HG02870 (cell line): ENCODE results near the gene PPP2R2C.

Experiments
- ATAC-seq: cut with Tn5 transposase; IDR thresholded peaks from one replicate; pipeline ENCODE4 v1.9.1; 2021; ENCODE audit warnings: mild to moderate bottlenecking, moderate library complexity; ENCODE audit not compliant: unreplicated experiment

The PPP2R2C gene

DNA sequence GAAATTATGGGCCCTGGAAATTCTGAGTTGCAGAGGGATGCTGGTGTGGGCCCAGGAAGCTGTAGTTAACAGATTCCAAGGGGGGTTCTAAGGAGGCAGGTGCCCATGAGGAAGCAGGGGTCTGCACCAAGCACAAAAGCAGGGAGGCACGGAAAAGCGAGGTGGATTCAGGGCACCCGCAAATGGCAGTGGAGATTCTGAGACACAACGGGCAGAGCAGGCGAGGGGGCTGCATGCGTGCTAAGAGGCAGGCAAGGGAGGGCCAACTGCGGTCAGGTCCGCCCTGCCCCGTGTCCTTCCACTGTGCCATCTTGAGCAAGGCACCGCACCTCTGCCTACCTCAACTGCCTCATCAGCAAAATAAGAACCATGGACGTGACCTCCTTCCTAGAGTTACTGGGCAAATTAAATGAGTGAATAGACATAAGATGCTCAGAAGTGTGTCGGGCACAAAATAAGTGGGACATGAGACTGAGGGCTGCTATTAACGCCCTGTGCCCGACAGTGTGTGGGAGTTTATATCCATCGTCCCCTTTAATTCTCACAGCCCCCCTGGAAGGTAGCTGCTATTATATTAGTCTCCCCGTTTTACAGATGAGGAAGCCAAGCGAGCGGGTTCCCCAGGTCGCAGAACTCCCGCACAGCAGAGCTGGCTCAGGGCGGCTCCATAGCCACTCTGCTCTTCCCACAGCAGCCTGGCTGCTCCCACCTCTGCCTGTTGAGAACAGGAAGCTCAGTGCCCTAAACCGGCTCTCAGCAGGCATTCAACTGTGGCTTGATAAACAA is 67.6 kb downstream of the PPP2R2C start:
- no peak for ATAC-seq

DNA sequence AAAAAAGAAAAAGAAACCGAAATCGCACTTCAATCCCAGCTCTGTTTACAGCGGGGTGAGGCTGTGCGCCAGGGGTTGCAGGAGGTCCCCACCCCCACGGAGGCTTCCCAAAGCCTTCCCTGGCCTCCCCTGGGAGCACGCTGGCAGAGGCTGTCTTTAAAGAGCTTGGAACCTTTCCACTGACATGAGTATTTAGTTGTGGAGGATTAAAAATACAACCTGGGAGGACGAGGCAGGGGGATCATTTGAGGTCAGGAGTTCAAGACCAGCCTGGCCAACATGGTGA is 69.1 kb downstream of the PPP2R2C start:
- ATAC-seq = no peak

- no peak for ATAC-seq
Measured at GRCh38 chr4:6402566-6403399, 69.6 kb downstream of the PPP2R2C start.

DNA sequence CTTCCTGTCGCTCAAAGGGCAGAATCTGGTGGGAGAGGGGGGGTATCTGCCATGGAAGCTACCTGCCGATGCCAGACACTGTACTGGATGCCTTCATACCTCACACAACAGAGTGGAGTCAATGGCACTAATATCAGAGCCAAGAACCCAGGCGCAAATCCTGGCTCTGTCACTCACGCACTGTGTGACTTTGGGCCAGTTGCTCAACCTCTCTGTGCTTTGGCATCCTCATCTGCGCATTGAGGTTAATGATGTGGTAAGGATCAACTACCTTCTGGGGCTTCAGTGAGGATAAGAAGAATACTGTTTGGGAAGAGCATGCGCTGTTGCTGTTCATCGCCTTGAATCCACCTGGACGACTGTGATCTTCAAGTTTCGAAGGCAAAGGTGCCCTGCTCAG is 70.6 kb downstream of the PPP2R2C start:
- no peak for ATAC-seq

DNA sequence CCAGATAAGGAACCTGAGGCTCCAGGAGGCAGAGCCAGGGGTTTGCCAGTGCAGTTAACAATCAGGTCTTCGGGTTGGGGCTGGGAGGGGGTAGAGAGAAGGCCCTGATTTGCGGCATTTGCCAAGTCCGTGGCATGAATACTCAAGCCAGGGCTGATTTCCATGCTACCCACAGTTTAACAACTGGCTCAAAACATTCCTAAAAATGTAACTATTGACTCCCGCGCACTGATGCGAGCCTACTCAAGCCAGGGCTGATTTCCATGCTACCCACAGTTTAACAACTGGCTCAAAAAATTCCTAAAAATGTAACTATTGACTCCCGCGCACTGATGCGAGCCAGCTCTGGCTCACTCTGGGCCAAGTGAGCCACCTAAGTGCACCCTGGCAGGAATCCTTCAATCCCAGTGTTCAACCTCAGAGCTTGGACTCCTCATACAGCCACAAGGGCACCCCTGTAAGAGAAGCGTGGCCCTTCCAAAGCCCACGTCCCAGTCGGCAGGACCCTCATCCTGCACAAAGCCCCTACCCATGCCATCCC is 75.6 kb downstream of the PPP2R2C start:
- ATAC-seq = no peak

- ATAC-seq = no peak
Measured at GRCh38 chr4:6395466-6396228, 76.8 kb downstream of the PPP2R2C start.

DNA sequence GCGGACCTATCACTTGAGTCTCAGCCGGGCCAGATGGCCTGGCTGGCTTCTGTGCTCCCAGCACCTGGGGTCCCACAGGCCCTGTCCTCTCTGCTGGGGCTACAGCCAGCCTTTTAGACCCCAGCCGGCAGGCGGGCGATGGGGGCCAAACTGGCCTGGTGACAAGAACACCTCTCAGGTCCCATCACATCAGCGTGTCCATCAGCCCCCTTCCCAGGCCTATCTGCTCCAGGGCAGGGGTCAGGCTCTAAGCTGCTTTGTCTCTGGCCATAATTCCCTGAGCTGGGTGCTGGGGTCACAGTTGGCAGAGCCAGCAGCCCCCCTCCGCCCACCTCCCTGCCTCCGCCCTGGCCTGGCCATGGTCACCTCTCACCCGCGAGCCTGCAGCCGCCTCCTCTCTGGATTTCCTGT is 77.7 kb downstream of the PPP2R2C start:
- ATAC-seq = no peak

DNA sequence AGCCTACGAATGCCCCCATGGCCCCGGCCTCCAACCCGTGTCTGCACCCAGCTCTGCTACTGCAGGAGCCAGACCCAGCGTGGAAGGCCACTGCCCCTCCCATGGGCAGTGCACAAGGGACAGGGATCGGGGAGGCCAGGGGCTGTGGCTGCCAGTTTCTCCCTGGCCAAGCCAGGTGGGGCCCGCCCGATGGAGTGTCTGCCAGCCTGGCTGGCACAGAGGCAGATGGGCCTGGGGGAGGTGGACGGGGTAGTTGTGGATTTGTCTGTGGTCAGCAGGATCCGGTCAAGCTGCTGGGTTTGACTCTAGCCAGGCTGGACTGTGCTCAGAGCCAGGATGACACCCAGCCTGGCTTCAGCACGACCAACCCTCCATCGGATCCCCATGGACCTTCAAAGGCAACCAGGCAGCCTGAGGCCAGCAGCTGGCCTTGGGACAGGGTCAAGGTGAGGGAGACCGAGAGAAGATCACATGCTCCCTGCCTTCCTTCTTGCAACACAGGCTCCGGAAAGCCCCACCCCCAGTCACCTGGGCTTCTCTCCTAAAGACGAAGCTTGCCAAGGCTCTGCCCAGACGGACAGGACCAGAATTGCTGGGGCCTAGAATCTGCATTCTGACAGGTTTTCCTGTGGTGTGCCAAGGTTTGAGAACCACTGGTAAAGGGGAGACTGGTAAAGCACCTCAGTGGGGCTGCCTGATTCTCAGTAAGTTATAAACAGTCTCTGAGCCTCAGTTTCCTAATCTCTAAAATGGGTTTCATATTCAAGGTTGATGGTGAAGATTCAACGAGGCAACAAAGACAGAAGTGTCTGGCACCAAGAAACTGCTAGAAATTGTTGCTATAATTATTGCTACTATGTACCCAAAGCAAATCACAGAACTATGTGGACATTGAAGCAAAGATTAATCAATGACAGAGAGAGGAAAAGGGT is 78.6 kb downstream of the PPP2R2C start:
- no peak for ATAC-seq

GRCh38 chr4:6393066-6393465 is 79.3 kb downstream of the PPP2R2C start:
- no peak for ATAC-seq

GRCh38 chr4:6392407-6392806 is 80.0 kb downstream of the PPP2R2C start:
- ATAC-seq = no peak

- no peak for ATAC-seq
Measured at GRCh38 chr4:6391852-6392188, 80.6 kb downstream of the PPP2R2C start.

GRCh38 chr4:6391186-6391851 is 81.1 kb downstream of the PPP2R2C start:
- no peak for ATAC-seq

- no peak for ATAC-seq
Measured at GRCh38 chr4:6390356-6390755, 82.1 kb downstream of the PPP2R2C start.

- ATAC-seq = no peak
Measured at GRCh38 chr4:6389142-6389825, 83.1 kb downstream of the PPP2R2C start.

DNA sequence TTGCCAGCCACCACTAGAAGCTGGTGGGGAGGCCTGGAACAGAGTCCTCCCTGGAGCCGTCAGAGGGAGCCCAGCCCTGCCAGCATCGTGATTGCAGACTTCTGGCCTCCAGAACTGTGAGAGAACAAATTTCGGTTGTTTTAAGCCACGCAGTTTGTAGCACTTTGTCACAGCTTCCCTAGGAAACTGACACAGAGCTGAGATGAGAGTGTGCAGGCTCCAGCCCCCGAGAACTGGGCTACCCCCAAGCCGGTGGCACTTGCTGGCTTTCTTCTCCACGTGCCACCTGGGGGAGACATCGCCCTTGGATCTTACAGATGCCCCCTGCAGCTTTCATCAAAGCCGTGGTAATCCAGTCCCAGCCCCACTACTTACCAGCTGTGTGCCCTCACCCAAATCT is 83.7 kb downstream of the PPP2R2C start:
- ATAC-seq = no peak

DNA sequence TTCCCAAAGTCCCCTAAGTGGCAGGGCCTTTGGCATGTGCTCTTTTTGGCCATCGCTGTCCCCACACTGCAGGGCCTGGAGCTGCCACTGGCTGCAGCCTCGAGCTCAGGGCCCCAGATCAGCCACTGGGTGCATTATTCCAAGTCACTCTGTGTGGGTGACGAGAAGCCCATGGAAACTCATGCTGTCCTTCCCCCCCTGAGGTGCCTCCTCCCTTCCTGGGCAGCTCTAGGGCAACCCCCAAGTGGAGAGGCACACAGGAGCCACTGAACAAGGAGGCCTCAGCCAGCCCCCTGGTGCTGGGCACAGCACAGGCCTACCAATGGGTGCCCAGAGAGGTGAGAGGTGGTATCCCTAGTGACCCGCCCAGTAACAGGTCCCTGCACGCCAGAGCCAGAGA is 84.5 kb downstream of the PPP2R2C start:
- no peak for ATAC-seq

- no peak for ATAC-seq
Measured at GRCh38 chr4:6386091-6386490, 86.3 kb downstream of the PPP2R2C start.

DNA sequence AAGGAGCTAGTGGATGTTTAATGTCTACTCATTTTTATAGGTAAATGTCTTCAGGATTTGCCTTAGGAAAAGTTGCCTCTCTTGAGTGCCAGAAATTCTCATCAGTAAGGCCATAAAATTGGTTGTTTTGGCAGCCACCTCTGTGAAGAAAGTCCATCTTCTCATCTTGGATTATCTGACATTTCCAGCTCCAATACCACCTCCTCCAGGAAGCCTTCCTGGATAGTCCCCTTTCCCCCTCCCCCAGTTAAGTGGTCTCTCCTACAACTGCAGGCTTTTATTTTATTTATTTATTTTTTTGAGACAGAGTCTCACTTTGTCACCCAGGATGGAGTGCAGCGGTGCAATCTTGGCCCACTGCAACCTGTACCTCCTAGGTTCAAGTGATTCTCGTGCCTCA is 87.1 kb downstream of the PPP2R2C start:
- no peak for ATAC-seq

DNA sequence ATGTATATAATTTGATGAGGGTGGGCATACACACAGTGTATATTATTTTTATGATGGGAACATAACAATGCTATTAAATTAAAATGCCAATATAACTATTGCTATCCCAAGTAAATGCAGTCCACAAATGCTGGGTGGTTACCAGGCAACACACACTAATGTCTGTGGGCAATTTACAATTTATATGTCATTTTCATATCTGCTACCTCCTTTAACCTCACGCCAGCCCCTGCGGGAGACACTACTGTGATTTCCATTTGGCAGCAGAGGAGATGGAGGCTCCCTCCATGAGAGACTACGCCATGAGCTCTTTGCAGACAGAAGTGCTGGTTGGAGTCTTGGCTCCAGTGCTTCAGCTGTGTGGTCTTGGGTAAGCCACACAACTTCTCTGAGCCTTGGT is 87.9 kb downstream of the PPP2R2C start:
- ATAC-seq = no peak
